ENCODE results near the gene TNFRSF1B.

Gene TNFRSF1B

GRCh38 chr1:12152113-12152891 lies 14.5 kb upstream of the TNFRSF1B start:
- H3K4me3 ChIP-seq (ENCODE audit: low read length): no peak overlapping the region
- no peak for DNase-seq (ENCODE audit: low read depth, low spot score)

DNA sequence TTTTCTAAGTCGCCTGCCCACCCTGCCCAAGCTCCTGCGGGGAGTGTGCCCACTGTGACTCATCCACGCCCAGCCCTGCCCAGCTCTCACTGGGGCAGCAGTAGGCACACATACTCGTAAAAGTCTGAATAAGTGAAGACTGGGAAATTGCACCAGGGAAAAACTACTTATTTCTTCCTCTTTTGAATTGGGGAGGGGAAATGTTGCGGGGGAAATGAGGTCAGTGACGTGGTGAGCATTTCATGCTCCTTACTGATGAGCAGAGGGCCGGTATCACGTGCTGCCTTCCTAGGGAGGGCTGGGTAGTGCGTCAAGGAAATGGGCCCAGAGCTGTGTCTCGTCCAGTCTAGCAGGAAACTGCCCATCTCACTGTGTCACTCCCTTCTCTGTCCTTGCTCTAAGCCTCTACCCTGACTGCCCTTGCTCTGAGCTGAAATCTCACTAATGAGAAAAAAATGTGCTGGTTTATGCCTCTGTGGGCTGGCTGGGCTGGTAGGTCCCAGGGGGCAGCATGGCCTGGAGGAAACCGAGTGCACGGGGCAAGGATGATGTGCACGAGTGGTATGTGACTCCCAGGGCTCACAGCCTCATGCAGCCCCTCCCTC lies 13.5 kb upstream of the TNFRSF1B start:
- H3K4me3 ChIP-seq (ENCODE audit: low read length): no peak overlapping the region
- no peak for DNase-seq (ENCODE audit: low read depth, low spot score)

- no peak for DNase-seq (ENCODE audit: low read depth, low spot score)
- H3K4me3 ChIP-seq (ENCODE audit: low read length): no peak overlapping the region
Observed at GRCh38 chr1:12155328-12155727, 11.5 kb upstream of the TNFRSF1B start.

GRCh38 chr1:12157366-12158231 lies 9.2 kb upstream of the TNFRSF1B start:
- no peak for DNase-seq (ENCODE audit: low read depth, low spot score)
- H3K4me3 ChIP-seq (ENCODE audit: low read length): no peak overlapping the region

GRCh38 chr1:12158357-12159092 lies 8.3 kb upstream of the TNFRSF1B start:
- DNase-seq (ENCODE audit: low read depth, low spot score): no peak
- H3K4me3 ChIP-seq (ENCODE audit: low read length): no peak overlapping the region

DNA sequence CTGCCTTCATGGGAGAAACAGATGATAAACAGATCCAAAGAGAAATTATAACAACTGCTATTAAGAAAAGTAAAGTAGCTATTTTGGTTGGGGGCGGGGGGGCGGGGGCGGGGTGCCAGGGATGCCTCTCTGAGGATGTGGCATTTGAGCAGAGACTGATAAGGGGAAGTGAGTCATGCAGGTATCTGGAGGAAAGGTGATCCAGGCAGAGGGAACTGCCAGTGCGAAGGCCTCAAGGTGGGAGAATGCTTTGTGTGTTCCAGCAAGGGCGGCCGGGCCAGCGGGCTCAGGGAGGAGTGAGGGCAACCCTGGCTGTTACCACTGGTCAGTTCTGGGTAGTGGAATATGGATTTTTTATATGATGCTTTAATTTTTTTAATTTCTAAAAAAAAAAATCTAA lies 7.0 kb upstream of the TNFRSF1B start:
- H3K4me3 ChIP-seq (ENCODE audit: low read length): no peak overlapping the region
- peak; percentile 32 for DNase-seq (ENCODE audit: low read depth, low spot score)

GRCh38 chr1:12161324-12161661 lies 5.5 kb upstream of the TNFRSF1B start:
- H3K4me3 ChIP-seq (ENCODE audit: low read length): no peak overlapping the region
- no peak for DNase-seq (ENCODE audit: low read depth, low spot score)

DNA sequence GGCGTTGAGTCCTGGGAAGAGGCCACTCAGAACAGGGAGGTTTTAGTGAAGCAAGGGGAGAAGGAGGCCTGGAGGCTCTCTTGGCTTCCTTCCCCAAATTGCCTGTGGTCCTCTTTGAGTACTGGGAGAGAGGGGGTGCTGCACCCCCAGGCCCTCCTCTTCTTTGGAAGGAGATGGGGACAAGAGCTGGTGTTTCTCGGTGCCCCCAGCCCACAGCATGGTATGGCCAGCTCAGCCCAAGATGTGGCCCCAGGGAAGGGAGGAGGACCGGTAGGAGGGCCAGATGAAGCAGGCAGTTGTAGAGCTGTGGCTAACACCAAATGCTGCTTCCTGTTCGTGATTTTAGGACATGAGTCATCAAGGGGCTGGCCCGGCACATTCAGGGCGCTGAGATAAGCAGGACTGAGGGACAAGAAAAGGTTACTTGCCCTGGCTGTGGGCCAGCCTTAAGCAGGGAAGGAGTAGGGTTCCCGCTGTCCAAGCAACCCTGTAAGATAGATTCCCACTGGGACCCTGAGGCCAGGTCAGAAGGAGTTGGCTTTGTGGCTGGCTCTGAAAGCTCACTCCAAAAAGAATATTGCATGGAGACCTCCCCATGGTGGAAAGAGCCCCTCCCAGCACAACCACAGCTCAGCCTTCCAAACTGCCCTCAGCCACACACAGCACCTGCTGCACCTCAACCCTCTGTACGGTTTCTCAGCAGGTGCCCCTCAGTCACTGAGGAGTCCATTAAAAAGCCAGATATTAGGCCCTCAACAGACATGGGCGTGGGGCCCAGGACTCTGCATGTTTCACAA lies 4.9 kb upstream of the TNFRSF1B start:
- DNase-seq (ENCODE audit: low read depth, low spot score): peak; percentile 59
- no peak overlapping the region; the same call in 1 of the 2 replicates for H3K4me3 ChIP-seq (ENCODE audit: low read length)

DNA sequence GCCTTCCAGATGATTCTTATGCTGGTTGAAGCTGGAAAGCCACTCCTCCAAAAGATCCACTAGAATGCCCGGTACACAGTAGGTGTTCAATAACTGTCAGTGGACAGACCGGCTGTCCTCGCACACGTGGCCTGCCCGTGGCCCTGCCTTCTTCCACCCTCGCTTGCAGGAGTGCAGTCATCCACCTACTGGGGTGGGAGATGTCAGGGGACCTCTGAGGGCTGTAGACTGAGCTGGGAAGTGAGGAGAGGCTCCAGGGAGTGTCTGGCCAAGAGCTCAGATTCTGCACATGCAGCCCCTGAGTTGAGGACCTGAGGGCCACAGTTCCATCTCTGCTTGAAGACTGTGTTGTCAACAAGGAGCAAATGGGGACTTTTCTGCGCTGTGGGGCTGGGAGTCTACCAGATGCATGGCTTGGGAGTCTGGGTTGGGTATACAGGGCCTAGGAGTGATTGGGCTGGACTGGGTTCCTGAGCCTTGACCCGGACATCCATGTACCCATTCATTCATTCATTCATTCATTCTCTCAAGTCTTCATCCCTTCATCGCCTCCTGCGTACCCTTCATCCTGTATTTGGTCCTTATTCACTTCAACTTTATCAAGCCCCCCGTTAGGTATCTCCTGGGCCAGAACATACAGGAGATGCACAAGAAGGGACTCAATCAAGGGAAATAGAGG lies 4.2 kb upstream of the TNFRSF1B start:
- H3K4me3 ChIP-seq (ENCODE audit: low read length): no peak overlapping the region
- DNase-seq (ENCODE audit: low read depth, low spot score): no peak

GRCh38 chr1:12163210-12163609 lies 3.6 kb upstream of the TNFRSF1B start:
- H3K4me3 ChIP-seq (ENCODE audit: low read length): no peak overlapping the region
- no peak for DNase-seq (ENCODE audit: low read depth, low spot score)

DNA sequence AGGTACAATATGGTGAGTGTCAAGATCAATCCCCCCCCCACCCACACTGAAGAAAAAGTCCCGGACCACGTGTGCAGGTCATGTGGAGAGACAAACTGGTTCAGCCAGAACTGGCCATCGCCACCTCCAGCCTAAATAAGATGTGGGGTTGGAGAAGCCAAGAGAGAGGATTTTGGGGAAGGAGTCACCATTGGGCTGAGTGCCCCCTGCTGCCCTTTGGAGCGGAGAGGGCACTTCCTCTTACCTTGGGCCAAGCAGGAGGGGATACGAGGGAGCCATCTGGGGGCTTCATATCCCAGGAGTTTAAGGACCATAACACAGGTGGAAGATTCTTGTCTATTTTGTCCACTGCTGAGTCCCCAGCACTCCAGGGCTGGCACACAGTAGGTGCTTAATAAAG lies 2.6 kb upstream of the TNFRSF1B start:
- no peak for DNase-seq (ENCODE audit: low read depth, low spot score)

DNA sequence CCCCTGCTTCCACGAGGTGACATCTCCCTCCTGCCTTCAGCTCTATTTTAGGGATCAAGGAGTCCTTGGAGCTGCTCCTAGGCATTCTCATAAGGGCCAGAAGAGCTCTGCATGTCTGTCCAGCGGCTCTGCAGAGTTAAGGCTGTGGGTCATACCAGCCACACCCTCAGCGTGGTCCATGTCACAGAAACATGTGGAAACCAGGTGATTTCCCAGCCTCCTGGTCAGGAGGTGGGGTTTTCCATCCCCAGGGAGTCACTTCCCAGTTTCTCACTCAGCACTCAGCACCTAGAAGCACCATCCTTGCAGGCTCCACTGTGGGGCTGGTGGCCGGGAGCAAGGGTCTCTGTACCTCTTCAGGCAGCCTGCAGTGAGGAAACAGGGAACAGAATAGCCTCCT lies 1.4 kb upstream of the TNFRSF1B start:
- H3K4me3 ChIP-seq (ENCODE audit: low read length): no peak overlapping the region
- DNase-seq (ENCODE audit: low read depth, low spot score): no peak

More for the DNA sequence above, 2.6 kb upstream of the TNFRSF1B start:
- no peak overlapping the region for H3K4me3 ChIP-seq (ENCODE audit: low read length)

DNA sequence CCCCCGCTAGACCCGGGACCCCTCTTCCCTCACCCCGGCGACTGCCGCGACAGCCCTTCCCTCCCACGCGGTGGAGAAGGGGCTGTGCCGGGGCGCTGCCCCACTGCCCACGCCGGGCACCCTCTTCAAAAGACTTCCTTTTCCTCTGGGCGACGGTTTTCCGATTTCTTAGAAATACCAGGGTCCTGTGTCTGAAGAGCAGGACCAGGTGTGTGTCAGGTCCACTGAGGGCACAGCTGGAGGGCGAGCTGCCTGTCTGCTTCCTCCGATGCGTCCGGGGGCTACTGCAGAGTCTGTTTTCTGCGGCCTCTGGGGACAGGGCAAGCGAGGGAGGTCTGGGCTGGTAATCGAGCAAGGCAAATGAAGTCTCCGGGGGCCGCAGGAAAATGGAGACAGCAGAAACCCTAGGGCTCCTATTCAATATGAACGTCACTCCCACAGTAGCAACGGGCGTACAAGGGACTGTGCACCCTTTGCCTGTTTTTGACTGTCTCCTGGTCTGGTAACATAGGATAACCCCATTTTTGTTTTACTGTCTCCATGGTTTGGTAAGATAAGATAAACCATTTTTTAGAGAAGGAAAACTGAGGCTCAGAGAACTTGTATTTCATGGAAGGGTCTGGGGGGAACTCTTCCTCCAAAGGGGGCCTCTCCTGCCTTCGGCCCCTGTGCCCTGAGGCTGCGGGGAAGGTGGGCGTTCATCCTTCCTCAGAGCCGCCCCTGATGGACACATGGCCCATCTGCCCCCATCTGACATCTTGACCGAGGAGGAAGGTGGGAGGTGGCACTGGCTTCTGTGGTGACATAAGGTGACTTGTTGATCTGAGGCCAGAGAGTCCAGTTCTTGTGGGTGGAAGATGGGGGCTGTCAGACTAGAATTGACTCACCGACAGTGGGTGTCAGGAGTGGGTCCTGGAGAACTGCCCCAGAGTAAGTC lies 970 bp downstream of the TNFRSF1B start:
- no peak overlapping the region for H3K4me3 ChIP-seq (ENCODE audit: low read length)
- DNase-seq (ENCODE audit: low read depth, low spot score): no peak

GRCh38 chr1:12168451-12169160 lies 1.8 kb downstream of the TNFRSF1B start:
- DNase-seq (ENCODE audit: low read depth, low spot score): no peak
- no peak overlapping the region for H3K4me3 ChIP-seq (ENCODE audit: low read length)

DNA sequence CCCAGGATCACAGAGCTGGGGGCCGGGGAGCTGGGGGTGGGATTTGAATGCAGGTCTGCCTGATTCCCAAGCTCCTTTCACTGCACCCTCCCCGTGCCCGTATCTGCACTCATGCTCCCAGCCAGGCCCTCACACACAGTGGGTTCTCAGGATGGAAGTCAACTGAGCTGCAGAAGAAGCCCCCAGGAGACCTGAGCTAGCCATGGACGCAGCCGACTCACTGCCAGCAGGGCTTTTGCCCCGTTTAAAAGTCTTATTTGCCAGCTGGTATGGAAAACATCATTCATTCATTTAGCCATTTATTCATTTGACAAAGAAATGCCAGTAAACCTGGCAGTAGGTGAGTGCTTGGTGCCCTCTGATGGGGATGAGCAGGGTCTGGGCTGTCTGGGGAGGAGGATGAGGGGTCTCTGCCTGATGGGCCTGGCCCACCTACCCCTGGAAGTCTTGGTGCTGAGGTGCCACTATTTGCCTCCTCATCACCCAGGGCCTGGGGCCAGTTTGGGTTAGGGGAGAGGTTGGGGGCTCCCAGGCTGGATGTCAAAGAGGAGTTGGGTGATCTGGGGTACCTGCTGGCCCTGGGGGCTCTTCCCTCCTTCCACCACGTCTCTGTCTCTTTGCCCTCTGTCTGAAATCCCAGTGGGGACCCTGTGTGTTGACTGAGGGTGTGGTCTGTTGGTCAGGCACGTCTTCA lies 2.8 kb downstream of the TNFRSF1B start:
- no peak overlapping the region for H3K4me3 ChIP-seq (ENCODE audit: low read length)
- DNase-seq (ENCODE audit: low read depth, low spot score): no peak

DNA sequence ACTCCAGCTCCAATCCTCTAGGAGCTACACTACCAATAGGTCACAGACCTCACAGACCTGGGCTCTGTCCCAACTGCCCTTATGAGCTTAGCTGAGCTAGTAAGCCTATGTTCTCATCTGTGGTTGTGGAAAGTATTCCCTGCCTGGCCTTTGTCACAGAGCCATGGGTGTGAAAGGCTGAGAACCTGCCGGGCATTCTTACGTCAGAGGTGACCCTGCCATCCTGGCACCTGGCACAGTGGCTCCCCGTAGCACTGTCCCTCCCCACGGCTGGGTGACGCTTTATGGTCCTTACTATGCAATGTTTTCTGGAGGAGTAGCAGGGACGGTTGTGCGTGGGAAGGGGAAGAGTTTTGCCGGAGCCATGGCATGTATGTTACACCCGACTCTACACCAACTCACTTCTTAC lies 3.5 kb downstream of the TNFRSF1B start:
- no peak overlapping the region for H3K4me3 ChIP-seq (ENCODE audit: low read length)
- DNase-seq (ENCODE audit: low read depth, low spot score): no peak

Measured in Jurkat, Clone E6-1 (cell line).